Osteoblast (primary cell): ENCODE data around the gene PRKCE. TPM values are rescaled to one million over a fixed set of nuclear protein-coding genes. Genes with fewer than 3 reads are reported as not detected.

Experiments
- DNase-seq: peaks from one replicate; pipeline ENCODE4 v3.0.0; 2011; ENCODE audit warnings: low spot score, mixed read lengths; ENCODE audit not compliant: insufficient read length; ENCODE audit errors: missing footprints
- H2AFZ ChIP-seq: 2 replicates; pipeline ENCODE4 v1.6.0; 2011; ENCODE audit warnings: mild to moderate bottlenecking, low read length
- H3K27ac ChIP-seq: 2 replicates; pipeline ENCODE4 v1.5.1; 2011; ENCODE audit warnings: mild to moderate bottlenecking, low read depth, low read length, moderate library complexity
- H3K27me3 ChIP-seq: 2 replicates; pipeline ENCODE4 v1.6.0; 2012; ENCODE audit warnings: mild to moderate bottlenecking, control low read depth, inconsistent platforms, low read length, moderate library complexity; ENCODE audit not compliant: insufficient read depth
- H3K36me3 ChIP-seq: 2 replicates; pipeline ENCODE4 v1.5.1; 2011; ENCODE audit warnings: mild to moderate bottlenecking, low read length, control low read depth, moderate library complexity; ENCODE audit not compliant: insufficient read depth
- H3K4me1 ChIP-seq: 2 replicates; pipeline ENCODE4 v1.5.1; 2011; ENCODE audit warnings: mild to moderate bottlenecking, low read length, control low read depth, moderate library complexity; ENCODE audit not compliant: insufficient read depth
- H3K4me2 ChIP-seq: 2 replicates; pipeline ENCODE4 v1.6.0; 2011; ENCODE audit warnings: mild to moderate bottlenecking, low read length; ENCODE audit not compliant: insufficient read depth
- H3K4me3 ChIP-seq: fragments of 200-600 bp; sonication (generic); 3 replicates; pipeline ENCODE4 v1.5.1; 2012; ENCODE audit warnings: mild to moderate bottlenecking, low read length, inconsistent platforms; ENCODE audit not compliant: insufficient read depth
- H3K79me2 ChIP-seq: 2 replicates; pipeline ENCODE4 v1.6.0; 2012; ENCODE audit warnings: mild to moderate bottlenecking, low read length, control low read depth, inconsistent platforms; ENCODE audit not compliant: insufficient read depth
- H3K9me3 ChIP-seq: 2 replicates; pipeline ENCODE4 v1.5.1; 2011; ENCODE audit warnings: low read depth, low read length, control low read depth
- H4K20me1 ChIP-seq: 2 replicates; pipeline ENCODE4 v1.6.0; 2012; ENCODE audit warnings: mild to moderate bottlenecking, low read length, control low read depth; ENCODE audit not compliant: insufficient read depth
- CTCF ChIP-seq: IDR thresholded peaks from 2 replicates; pipeline ENCODE4 v1.5.1; 2011; ENCODE audit warnings: mild to moderate bottlenecking, low read depth, low read length, moderate library complexity; ENCODE audit errors: extremely low read depth
- total RNA-seq: library from RNA; depleted of rRNA; stranded (reverse); fragments of >200 nt; gene quantifications from 2 replicates; pipeline ENCODE4 v1.2.3, GENCODE V29; 2012

PRKCE gene
- total RNA-seq, 1 donor, result 22.1 TPM

- no peak for TF ChIP-seq CTCF
- Histone ChIP-seq H3K4me2 (no peak overlapping the region), H3K79me2 (no peaks in the 10 kb centered on the region), H3K27me3 (no peaks in the 10 kb centered on the region), H3K4me3 (no peak overlapping the region), H2AFZ (no peak overlapping the region), H3K27ac (no peak overlapping the region), H4K20me1 (peaks cover 8% of the 10 kb centered on the region), H3K4me1 (no peaks in the 10 kb centered on the region), H3K36me3 (no peaks in the 10 kb centered on the region), H3K9me3 (no peaks in the 10 kb centered on the region)
- DNase-seq, result no peak
These were observed 131.5 kb downstream of the PRKCE start for GRCh38 chr2:45782986-45783385.

- H4K20me1 ChIP-seq, result peaks cover 6% of the 10 kb centered on the region
- H3K79me2 ChIP-seq, result no peaks in the 10 kb centered on the region
- no peak overlapping the region for H3K4me3 ChIP-seq
- no peaks in the 10 kb centered on the region for H3K4me1 ChIP-seq
- H3K4me2 ChIP-seq, result no peak overlapping the region
- TF ChIP-seq CTCF, result no peak
- no peak overlapping the region for H2AFZ ChIP-seq
- no peaks in the 10 kb centered on the region for H3K27me3 ChIP-seq
- no peak for DNase-seq
- H3K27ac ChIP-seq, result no peak overlapping the region
- H3K9me3 ChIP-seq, result no peaks in the 10 kb centered on the region
- H3K36me3 ChIP-seq, result no peaks in the 10 kb centered on the region
These were observed 134.8 kb downstream of the PRKCE start for GRCh38 chr2:45786030-45786835.

- DNase-seq, result no peak
- Histone ChIP-seq H3K4me1 (no peaks in the 10 kb centered on the region), H3K4me3 (no peak overlapping the region), H3K4me2 (no peak overlapping the region), H4K20me1 (peaks cover 9% of the 10 kb centered on the region), H3K27ac (no peak overlapping the region), H3K79me2 (no peaks in the 10 kb centered on the region), H3K27me3 (no peaks in the 10 kb centered on the region), H3K9me3 (no peaks in the 10 kb centered on the region), H3K36me3 (no peaks in the 10 kb centered on the region), H2AFZ (no peak overlapping the region)
- TF ChIP-seq CTCF, result no peak
These were observed 135.4 kb downstream of the PRKCE start for GRCh38 chr2:45786836-45787357.

- no peaks in the 10 kb centered on the region for H3K9me3 ChIP-seq
- no peaks in the 10 kb centered on the region for H3K79me2 ChIP-seq
- no peak overlapping the region for H3K4me2 ChIP-seq
- no peak overlapping the region for H3K4me3 ChIP-seq
- TF ChIP-seq CTCF, result no peak
- H4K20me1 ChIP-seq, result peaks cover 13% of the 10 kb centered on the region
- no peak overlapping the region for H3K27ac ChIP-seq
- no peak overlapping the region for H2AFZ ChIP-seq
- no peak for DNase-seq
- no peaks in the 10 kb centered on the region for H3K36me3 ChIP-seq
- H3K27me3 ChIP-seq, result no peaks in the 10 kb centered on the region
- H3K4me1 ChIP-seq, result no peaks in the 10 kb centered on the region
These were observed 136.9 kb downstream of the PRKCE start for GRCh38 chr2:45788401-45788800.
